GM18858 (cell line): ENCODE measurements around the gene ST3GAL5.

Experiments used
- ATAC-seq: cut with Tn5 transposase; IDR thresholded peaks from one replicate; pipeline ENCODE4 v1.9.1; 2021; ENCODE audit not compliant: unreplicated experiment

ST3GAL5 gene

GRCh38 chr2:85917887-85918795 is 29.4 kb upstream of the ST3GAL5 start:
- ATAC-seq = no peak

DNA sequence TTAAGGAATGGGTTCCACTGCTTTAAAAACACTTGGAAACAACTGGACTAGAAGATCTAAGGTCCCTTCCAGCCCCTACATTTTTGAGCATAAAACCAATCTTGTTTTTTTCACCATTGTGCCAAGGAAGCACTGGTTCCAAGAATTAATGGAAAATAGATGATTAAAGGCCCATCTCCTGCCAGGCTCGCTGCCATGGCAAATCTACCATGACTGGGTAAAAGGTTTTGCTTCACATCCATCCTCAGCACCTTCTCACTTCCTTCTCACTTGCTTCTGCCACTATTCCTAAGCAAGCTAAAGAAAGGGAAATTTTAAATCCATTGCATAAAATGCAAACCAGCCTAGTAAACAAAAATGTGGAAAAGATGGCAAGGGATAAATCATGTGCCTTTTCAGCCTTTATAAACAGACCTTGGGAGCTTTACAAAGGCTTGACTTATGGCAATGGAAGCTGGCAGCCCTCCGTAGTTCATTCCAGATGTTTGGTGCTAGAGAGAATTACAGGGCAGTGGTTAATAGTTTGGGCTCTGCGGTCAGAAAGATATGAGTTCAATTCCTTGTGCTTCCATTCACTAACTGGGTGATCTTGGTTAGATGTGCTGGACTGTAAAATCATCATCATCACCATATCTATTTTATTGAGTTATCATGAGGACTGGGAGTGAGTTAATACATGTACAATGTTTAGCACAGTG is 27.0 kb upstream of the ST3GAL5 start:
- no peak for ATAC-seq

DNA sequence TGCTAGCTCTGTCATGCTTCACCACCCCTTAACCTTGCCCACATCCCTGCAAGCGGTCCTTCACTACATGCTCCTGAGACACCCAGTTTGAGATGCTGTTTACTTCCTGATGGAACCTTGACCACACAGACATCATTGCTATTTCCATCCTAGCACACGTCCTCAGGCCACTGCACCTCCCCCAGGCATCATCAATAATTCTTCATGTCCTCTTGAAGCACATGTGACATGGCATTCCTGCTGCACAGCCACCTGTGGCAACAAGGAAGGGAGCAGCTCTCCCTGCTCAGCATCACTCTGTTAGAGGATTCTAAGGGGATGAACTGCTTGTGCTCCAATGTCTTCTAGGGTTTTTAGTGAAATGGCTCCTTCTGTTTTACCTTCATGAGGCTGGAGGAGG is 26.1 kb upstream of the ST3GAL5 start:
- ATAC-seq = no peak

DNA sequence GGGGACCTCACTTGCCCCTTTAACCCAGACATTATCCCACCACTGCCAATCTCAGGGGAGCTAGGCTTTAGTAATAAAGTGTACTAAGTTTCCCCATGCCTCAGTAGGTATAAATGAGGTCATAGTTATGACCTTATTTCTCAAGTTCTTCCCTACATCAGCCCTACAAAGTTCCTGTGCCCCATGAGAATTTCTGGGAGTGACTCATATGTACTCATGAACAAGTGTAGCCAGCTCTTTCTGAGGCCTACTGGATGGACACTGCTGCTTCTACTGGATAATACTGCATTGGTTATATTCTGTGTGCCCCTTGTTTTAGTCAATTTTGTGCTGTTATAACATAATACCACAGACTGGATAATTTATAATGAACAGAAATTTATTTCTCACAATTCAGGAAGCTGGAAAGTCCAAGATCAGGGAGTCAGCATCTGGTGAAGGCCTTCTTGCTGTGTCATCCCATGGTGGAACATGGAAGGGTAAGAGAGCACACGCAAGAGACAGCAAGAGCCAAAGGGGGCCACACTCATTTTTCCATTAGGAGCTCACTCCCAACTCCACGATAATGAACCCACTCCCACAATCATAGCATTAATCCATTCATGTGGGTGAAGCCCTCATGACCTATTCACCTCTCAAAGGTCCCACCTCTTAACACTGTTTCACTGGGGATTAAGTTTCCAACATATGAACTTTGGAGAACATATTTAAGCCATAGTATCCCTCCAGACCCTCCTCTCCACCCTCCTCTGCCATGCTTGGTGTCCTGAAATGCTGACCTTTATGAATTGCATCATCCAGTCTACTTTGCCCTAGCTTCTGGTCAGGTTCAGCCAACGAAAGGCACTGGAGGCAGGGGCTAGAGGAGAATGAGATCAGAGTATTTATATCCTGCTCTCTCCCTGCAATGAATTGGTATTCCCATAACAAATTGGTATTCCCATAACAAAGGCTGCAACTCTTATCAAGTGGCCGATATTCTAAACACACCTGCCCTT is 25.4 kb upstream of the ST3GAL5 start:
- no peak for ATAC-seq

DNA sequence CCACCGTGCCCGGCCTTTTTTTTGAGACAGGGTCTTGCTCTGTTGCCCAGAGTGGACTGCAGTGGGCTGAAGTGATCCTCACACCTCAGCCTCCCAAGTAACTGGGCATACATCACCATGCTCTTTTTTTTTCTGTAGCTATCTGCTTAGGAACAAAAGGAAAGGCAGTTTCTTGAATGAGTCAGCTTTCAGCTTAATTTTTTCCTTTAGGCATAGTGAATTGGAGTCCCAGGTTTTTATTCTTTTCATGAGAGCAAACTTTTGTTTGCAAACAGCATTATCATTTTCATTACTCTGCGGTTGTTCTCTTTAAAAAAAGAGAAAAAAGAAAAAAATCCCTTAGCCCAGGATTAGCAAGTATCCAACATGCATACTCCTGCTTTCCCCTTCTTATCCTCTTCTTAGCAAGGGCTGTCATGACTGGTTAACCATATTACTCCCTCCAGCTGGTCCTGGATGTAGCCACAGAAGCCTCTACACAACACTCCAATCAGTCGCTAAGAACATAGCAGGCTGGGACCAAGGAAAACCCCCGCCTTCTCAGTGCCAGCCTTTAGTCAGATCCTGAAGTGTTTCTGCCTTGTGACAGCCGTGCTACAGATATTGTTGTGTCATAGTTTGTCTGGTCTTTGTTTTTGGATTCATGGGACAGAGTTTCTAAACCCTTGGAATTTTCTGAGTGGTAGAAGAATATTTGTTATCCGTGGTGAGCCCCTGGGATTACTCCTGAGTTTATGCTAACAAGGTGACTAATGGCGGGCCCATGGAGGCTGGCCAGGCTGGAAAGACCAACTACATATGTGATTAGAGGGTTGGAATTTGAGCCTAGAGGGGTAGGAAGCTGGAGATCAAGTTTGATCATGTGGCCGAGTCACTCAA is 23.3 kb upstream of the ST3GAL5 start:
- ATAC-seq = no peak

DNA sequence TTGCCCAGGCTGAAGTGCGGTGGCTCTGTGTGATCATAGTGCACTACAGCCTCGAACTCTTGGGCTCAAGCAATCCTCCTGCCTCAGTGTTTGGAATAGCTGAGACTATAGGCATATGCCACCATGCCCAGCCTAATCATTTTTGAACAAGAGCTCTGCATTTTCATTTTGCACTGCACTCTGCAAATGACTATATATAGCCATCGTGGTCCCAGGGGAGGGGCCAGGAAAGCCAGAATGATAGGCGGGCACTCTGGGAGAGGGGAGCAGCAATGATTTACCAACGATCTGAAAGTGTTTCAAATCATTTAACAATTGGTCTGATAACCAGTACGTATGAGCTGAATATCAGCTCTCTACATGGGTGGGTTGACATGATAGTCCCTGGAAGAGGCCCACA is 22.3 kb upstream of the ST3GAL5 start:
- ATAC-seq = no peak

- no peak for ATAC-seq
Measured at GRCh38 chr2:85909005-85909404, 20.2 kb upstream of the ST3GAL5 start.

- no peak for ATAC-seq
Measured at GRCh38 chr2:85908506-85908905, 19.7 kb upstream of the ST3GAL5 start.

DNA sequence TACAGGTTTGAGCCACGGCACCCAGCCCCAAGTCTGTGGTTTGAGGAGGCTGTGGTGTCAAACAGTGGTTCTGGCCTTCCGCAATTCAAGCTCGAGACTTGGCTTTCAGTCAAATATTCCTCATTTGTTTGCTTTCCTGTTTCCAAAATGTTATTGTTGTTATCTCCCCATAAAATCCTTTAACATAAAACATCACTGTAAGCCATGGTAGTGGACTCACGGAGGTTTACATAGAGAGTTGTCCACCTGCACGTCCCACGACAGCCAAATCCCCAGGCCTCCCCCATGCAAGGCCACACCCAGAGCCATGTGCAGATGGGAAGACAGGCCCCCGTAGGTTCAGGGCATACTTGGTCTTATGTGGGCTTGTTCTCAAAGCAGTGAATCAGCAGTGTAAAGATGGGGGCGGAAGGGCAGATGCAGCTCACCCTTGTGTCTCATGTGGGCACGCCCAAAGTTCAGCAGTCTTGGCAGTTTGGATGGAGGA is 18.9 kb upstream of the ST3GAL5 start:
- ATAC-seq = no peak

DNA sequence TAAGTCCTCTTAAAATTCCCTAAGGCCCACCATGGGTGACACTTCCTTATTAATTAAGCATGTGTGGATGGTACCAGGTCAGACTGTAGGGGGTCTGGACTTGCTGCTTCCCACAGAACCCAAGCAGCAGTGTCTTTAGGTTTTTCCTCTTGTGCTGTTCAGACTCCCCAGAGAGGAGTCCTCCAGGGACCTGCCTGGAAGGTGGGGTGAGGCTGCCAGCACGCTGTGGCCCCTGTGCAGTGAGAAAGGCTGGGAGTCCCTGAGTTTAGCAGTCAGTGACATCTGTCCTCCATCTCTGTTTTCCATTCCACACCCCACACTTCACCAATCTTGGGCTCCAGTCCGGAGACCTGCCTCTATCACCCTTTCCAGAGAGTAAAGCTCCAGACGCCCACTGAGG is 18.0 kb upstream of the ST3GAL5 start:
- no peak for ATAC-seq

- ATAC-seq = no peak
Measured at GRCh38 chr2:85905891-85906290, 17.1 kb upstream of the ST3GAL5 start.

DNA sequence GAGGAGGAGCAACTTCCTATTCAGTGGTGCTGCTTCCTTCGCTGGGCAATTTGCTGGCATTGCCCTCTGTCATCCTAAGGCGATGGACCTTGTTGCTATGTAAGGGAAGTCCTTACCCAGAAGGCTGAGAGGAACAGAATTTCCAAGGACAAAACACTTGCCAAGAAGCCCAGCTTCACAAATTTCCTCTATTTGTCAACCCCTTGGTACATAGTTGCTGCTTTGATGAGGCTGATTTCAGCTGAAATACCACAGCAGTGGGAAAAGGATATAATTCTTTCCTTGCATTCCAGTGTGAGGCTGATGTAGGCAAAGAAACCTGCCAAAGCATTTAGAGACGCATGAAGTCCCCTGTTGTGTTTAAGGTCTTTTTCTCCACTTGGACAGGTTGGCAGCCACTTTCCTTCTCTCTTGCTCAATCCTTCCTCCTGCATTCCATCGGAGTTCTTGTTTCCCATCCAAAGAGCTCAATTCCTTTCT is 16.4 kb upstream of the ST3GAL5 start:
- no peak for ATAC-seq

DNA sequence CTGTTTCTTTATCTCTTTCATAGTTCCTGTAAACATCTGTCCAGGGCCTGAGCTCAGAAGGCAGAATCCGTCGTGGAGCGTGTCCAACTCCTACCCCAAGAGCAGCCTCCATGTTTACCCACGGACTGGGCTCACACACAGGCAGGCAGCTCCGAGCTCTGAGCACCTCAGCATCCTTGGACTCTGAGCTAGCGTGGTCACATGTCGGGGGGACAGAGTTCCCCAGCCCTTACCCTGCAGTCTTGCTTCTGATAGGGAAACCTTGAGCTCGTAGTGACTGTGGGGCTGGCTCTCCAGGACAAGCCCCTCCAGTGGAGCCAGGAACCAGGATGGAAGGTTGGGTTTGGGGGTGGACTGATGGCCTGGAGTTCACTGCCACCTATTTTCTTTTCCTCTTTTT is 15.1 kb upstream of the ST3GAL5 start:
- no peak for ATAC-seq

DNA sequence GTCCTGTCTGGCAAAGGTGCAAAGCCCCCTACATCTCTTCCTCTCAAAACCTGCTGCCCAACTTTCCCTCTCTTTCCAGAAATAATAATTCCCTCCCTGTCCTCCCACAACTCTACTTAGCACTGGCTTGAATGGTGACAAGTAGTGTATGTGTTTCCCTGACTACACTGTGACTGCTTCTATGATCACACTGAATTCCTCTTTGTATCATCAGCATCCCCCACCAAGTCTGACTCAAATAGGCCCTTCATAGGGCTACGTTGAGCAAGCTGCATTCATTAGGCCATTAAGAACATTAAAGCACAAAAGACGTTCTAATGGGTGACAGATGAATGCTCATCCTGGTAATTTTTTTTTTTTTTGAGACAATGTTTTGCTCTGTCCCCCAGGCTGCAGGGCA is 13.7 kb upstream of the ST3GAL5 start:
- no peak for ATAC-seq

DNA sequence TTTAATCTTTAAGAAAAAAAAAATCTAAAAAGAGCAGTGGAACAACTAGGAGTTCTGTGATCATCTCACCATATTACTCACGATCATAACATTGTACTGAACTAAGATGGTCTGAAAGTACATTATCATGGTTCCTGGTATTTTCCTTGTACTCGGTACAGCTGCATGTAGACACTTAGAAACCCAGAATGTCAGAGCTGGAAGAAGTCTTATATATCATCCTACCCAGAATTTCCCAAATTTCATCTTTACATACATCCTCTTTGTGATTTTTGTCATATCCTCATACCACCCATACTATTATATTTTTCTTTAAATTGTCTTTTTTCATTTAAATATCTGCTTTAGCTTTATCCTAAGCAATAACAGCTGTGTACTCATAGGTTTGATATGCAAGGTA is 12.4 kb upstream of the ST3GAL5 start:
- no peak for ATAC-seq

GRCh38 chr2:85900366-85900765 is 11.6 kb upstream of the ST3GAL5 start:
- ATAC-seq = no peak

DNA sequence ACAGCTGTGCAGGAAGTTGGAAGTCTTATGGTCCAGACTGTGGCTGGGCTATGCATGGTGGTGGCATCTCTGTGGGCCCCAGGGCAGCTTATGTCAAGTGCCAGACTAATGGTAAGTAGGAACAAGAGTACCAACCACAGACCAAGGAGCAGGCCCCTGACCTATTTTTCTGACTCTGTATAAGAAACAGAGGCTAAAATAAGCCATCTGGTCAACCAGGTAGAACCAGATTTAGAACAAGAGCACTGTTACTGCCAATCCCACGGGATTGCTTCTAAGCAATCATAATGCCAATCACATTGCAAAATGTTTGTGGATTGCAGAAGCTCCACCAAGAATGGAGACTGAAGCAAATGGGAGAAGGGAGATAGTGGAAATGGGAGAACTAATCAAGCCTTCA is 11.1 kb upstream of the ST3GAL5 start:
- ATAC-seq = no peak

GRCh38 chr2:85899284-85899683 is 10.5 kb upstream of the ST3GAL5 start:
- no peak for ATAC-seq

DNA sequence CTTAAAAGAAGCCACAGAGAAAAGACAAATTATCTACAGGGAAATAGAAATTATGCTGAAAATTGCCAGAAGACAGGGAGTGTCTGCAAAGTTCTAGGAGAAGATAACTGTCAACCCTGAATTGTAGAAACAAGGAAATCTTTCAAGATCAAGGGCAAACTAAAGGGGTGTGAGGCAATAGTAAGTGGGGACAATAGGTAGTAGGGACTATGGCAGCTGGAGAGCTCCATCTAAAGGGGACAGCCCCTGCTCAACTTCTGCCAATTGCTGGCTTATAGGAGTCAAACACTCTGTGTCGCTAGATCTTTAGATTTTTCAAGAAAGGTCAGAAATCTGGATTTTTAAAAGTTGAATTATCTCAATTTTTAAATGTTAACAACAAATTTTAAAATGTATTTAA is 10.1 kb upstream of the ST3GAL5 start:
- no peak for ATAC-seq
